GM18868 (cell line): ENCODE measurements around the gene SLC9A3.

Source experiments
- ATAC-seq: cut with Tn5 transposase; IDR thresholded peaks from one replicate; pipeline ENCODE4 v1.9.1; 2021; ENCODE audit warnings: mild to moderate bottlenecking, moderate library complexity; ENCODE audit not compliant: unreplicated experiment

The SLC9A3 gene

DNA sequence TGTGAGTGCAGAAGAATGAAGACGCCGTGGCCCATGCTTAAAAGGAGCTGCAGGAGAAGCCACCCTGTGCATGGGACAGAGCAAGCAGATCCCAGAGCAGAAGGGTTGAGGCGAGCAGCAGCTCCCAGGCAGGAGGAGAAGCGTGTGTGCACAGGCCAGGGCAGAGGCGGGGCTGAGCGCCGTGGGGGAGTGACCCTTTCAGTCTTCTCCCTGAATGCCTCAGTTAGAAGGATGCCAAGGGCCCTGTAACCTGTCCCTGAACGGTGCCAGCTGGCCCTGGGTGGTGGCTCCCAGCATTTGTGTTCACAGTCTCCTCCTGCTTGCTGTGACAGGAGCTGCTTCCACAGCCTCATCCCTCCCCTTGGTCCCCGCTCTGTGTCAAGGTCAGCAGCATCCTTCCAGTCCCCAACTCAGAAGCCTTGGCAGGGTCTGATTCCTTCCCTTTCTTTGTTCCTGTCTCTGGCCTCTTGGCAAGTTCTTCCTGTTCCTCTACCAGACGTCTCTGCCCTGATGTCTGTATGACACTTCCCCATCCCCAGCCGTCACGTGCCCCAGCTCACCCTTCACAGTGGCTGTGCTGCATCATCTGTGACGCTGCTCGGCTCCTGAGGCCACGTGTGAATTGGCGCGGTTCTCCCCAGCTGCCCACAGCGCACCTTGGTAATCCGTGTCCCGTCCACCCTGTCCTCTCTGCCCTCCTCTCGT lies 76.0 kb downstream of the SLC9A3 start:
- no peak for ATAC-seq

- no peak for ATAC-seq
Measured at GRCh38 chr5:447501-447900, 76.7 kb downstream of the SLC9A3 start.

- no peak for ATAC-seq
Measured at GRCh38 chr5:446883-447263, 77.4 kb downstream of the SLC9A3 start.

DNA sequence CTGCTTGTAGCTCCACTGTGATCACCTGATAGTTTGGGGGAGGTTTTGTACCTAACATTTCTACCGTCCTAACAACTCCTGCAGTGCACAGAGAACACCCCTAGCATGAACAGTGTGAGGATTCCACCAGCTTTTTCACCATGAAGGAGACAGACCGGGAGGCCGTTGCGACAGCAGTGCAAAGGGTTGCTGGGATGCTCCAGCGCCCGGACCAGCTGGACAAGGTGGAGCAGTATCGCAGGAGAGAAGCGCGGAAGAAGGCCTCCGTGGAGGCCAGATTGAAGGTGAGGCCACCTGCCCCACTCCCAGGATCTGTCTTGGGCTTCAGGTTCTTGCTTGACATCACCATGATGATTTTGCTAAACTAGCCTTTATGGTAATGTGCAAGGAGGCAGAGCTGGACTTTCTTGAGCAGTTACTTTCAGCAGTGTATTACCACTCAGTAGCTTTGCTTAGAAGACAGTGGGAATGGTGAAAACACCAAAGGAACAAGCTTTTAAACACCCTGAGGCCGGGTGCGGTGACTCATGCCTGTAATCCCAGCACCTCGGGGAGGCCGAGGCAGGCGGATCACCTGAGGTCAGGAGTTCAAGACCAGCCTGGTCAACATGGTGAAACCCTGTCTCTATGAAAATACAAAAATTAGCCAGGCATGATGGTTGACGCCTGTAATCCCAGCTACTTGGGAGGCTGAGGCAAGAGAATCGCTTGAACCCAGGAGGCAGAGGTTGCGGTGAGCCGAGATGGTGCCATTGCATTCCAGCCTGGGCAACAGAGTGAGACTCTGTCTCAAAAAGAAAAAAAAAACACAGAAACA lies 78.0 kb downstream of the SLC9A3 start:
- no peak for ATAC-seq

- ATAC-seq: no peak
Measured at GRCh38 chr5:445591-445990, 78.7 kb downstream of the SLC9A3 start.

GRCh38 chr5:444226-444625 lies 80.0 kb downstream of the SLC9A3 start:
- no peak for ATAC-seq

DNA sequence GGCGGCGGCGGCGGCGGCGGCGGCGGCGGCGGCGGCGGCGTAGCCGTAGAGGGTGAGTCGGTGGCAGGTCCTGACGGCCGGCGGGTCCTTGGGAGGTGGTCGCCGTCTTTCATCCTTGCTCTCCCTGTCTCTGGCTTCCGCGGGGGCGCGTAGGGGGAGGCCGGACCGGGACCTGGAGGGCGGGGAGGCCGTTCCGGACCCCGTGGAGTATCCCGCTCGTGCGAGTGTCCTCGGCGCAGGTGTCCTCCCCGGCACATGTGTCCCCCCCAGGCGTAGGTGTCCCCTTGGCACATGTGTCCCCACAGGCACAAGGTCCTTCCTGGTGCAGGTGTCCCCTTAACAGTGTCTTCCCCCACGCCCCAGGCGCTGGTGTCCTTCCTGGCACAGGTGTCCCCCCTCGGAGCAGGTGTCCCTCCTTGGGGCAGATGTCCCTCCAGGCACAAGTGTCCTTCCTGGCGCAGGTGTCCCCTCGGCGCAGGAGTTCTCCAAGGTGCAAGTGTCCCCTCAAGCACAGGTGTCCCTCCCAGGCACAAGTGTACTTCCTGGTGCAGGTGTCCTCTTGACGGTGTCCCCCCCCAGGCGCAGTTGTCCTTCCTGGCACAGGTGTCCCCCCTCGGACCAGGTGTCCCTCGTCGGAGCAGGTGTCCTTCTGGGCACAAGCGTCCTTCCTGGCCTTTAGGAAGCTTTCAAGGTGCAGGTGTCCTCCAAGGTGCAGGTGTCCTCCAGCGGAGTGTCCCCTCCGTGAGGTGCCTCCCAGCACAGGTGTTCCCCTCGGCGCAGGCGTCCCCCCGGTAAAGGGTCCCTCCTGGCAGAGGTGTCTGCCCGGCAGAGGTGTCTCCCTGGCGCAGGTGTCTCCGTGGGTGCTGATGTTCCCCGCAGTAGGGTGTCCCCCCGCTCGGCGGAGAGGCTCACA lies 80.8 kb downstream of the SLC9A3 start:
- peak; percentile 6 for ATAC-seq

GRCh38 chr5:442335-443238 lies 81.7 kb downstream of the SLC9A3 start, which contains the start of gene EXOC3:
TSS of gene EXOC3 (plus strand) at chr5:443176. CDS start at chr5:446206, 3,030 bp downstream.
- peak; percentile 92 for ATAC-seq

DNA sequence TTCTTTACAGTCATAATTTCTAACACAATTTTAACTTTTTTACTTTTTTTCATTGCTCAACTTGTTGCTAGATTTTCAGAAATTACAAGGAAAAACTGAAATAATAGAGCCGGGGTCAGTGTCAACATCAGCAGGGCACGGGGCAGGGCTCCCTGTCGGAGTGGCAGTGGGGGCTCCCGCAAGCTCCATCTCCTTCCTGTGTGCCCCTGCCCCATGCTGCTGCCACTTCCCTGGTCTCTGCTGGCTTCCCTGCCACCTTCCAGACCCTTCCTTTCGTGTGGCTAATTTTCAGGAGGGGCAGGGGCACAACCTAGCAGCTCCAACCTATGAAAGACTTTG lies 82.3 kb downstream of the SLC9A3 start:
- no peak for ATAC-seq

DNA sequence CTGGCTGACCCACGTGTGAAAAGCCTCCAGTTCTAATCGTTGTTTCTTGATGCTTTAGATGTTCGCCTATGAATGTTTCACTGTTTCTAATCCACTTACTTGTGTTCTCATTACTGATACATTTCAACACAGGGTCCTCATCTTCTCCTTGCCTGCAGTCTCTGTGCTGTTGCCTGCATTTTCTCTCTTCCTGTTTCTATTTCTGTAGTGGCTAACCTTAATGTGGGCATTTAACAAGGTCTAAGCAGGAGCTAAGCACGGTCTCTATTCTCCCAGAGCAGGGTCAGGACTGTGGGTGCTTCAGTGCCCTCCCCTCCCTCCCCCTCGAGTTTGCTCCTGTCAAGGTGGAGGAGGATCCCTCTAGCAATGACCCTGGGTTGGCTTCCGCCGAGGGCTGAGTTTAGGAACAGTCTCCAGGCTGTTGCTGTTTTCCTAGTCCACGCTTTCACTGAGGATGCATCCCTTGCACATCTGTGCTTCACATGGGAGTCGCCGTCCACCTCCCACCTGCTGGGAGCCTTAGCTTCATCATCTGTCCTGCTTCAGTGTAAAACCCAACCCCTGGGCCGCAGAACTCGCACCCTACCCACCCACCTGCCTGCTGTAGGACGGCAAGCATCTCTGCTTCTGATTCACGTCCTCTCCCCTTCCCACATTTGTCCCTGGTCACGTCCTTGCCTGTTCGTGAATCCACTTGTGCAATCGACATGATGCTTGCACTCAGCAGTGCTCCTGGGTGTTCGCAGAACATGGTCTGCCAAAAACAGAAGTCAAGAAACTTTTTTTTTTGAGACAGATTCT lies 83.6 kb downstream of the SLC9A3 start:
- no peak for ATAC-seq

DNA sequence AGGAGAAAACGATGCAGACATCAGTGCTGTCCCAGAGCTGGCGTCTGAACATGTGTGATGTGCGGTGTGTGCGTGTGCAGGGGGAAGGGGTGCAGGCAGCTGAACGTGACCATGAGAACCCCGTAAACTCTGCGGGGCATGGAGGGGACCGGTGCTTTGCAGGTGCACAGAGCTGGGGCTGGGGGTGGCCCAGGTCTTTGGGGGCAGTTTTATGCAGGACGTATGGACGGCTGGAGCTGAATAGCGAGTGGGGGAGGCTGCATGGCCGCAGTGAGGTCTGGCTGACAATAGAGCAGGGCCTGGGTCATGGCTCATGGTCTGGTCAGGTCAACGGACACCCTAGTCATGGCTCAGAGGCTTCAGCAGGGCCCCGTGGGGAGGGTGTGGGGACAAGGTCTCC lies 84.6 kb downstream of the SLC9A3 start:
- no peak for ATAC-seq

DNA sequence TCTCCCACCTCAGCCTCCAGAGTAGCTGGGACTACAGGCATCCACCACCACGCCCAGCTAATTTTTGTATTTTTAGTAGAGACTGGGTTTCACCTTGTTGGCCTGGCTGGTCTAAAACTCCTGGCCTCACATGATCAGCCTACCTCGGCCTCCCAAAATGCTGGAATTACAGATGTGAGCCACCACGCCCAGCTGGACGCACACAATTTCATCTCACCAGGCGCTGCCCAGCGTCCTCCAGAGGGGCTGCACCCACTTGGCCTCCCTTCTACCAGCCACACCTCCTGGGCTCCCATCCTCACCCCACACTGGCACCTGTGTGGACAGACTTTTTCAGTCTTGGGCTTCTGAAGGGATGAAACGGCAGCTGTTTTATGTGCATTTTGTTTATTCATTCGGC lies 85.1 kb downstream of the SLC9A3 start:
- no peak for ATAC-seq

GRCh38 chr5:438481-438981 lies 85.7 kb downstream of the SLC9A3 start:
- ATAC-seq: no peak

DNA sequence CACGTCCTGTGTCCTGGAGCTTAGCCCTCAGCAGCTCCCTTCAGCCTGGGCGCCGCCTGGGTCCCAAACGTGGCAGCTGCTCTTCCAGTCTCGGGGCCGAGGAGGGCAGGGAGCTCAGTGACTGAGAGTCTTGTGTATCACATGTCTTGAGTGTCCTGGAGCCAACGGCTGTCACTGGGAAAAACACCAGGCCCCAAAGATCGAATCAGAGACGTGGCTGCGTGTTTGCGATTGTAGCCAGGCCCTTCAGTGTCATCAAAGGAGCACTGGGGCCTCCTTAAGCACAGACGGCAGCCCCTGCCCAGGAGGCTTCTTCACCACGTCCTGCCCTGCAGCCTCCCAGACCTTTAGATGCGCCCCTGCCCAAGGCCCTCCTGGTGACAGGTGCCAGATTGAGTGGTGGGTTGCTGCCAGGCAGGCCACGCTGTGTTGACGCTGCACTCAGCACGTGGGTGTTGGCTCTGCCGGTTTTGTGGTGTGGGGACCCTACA lies 86.9 kb downstream of the SLC9A3 start:
- ATAC-seq: no peak

DNA sequence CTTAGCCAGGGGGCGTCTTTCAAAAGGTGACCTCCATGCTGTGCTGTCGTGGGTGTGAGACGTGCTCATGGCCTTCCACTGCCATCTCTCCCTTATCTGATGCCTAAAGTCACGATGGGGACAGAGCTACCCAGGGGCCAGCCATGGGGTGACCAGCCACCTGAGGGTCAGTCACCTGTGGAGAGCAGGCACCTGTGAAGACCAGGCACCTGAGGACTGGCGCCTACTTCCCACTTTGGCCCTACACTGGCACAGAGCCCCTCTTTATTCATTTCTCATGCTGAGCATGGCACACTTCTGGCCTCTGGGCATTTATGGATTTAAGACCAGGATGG lies 87.6 kb downstream of the SLC9A3 start:
- no peak for ATAC-seq

DNA sequence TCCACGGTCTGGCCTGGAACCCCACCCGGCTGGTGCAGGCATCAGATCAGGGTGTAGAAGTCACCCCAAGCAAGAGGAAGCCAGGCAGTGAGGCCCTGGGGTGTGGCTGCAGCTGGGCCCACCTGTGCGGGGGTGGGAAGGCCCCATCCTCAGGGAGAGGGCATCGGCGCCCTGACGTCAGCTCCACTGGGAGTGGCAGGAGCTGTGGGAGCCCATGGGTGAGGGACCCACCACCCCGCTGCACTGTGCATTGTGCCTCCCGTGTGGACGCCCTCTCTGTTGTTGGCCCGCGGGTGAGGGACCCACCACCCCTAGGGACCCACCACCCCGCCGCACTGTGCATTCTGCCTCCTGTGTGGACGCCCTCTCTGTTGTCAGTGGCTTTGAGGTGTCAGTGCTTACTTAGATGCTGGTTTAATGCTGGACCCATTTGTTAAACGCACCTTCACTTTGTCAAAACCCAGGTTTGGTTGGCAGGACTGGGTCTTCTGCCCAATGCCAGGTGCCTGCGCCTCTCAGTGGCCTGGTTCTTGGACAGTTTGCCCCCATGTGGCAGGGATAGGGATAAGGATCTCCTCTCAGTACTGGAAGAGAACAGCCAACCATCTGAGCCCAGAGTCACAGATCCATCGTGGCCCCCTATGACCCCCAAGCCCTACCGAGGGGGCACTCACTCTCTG lies 88.1 kb downstream of the SLC9A3 start:
- ATAC-seq: no peak

DNA sequence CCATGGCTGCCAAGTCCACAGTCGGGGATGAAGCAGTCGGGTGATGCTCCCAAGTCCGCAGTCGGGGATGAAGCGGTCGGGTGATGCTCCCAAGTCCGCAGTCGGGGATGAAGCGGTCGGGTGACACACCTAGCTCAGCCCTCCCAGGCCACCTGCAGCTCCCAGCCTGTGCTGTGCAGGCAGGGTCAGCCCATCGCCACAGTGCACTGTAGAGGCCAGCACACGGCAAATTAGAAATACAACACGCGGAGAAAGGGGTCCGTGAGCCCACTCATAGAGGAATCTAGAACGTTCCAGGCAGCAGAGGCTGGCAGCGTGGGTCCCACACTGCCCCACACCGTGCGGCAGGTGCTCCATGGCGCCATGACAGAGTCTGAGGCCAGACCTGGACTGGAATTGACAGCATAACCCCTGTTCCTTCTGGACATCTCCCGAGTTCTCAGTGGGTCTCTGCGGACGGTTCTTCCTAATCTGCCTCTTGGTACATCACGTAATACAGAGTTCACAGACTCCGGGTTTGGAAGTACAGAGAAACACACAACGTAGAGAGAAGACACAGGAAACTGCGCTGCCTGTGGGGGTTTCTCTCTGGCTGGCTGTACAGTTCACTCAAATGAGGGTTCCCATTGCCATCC lies 89.0 kb downstream of the SLC9A3 start:
- ATAC-seq: no peak

DNA sequence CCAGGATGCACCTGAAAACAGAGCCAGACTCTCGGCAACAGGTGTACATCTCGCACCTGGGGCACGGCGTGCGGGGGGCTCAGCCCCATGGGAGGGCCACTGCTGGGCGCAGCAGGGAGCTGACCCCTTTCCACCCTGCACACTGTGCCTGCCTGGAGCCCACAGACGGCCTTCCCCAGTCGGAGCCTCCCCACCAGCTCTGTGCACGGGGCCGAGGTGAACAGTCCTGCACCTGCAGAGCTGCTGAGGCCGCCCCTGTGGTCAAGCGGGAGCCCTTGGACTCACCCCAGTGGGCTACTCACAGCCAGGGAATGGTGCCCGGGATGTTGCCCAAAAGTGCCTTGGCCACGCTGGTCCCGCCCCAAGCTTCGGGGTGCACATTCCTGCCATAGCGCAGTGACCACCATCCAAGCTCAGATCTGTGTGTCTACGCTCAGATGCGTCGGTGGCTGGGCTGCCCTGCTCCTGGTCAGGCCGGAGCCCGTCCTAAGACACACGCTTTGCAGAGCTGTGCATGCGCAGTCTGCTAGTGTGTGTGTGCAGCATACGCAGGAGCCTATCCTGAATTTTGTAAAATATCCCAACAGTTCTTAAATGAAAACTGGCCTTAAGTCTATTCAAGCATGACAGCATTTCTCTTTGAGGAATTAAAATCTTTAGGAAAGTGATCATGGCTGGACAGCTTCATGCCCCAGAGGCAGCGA lies 89.7 kb downstream of the SLC9A3 start:
- ATAC-seq: no peak
